GM23248 (cell line): ENCODE results near the gene LRRC55.

ENCODE experiments used
- EZH2 ChIP-seq: fragments of 200-600 bp; sonication (generic); IDR thresholded peaks from 2 replicates; pipeline ENCODE4 v1.6.1; 2018; ENCODE audit warnings: antibody characterized with exemption, mild to moderate bottlenecking; ENCODE audit not compliant: insufficient read depth, poor library complexity, severe bottlenecking
- EZH2phosphoT487 ChIP-seq: fragments of 200-600 bp; sonication (generic); IDR thresholded peaks from 2 replicates; pipeline ENCODE4 v1.6.1; 2018; ENCODE audit warnings: antibody characterized with exemption, moderate library complexity, mild to moderate bottlenecking, low read depth; ENCODE audit not compliant: insufficient read depth

DNA sequence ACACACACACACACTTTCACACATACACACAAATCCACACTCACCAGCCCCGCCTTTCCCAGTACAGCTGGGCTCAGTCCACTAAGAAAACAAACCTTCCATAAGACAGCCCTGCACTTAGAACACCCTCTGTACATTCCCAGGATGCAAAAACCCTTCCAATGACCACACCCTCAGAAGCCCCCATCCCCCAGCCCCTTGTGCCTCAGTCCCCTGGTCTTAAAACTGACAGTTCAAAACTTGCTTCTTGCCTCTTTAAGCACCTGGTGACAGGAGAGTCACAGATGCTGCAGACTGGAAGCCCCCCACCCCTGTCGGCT lies 32.3 kb downstream of the LRRC55 start:
- TF ChIP-seq EZH2: no peak
- no peak for TF ChIP-seq EZH2phosphoT487
